NCI-H446 (cell line): ENCODE measurements around the gene C3orf49.

Experiments used
- DNase-seq, 2 experiments: peaks; one replicate each; lab custom pipeline; 2025; lab: John Stamatoyannopoulos, UW

Gene C3orf49

GRCh38 chr3:63819151-63819398, at the start of gene C3orf49:
C3orf49 (plus strand) TSS chr3:63819299; CDS start chr3:63819472, 173 bp downstream.
- DNase-seq: no peak

GRCh38 chr3:63774781-63775180, 44.3 kb upstream of the C3orf49 start:
- no peak for DNase-seq

- no peak for DNase-seq
These were observed 39.9 kb upstream of the C3orf49 start for GRCh38 chr3:63779227-63779626.

GRCh38 chr3:63791974-63792373, 27.1 kb upstream of the C3orf49 start:
- peak in 1 of 2 experiments; percentile 6 for DNase-seq

- DNase-seq: no peak
These were observed 23.7 kb upstream of the C3orf49 start for GRCh38 chr3:63795438-63795837.

- no peak for DNase-seq
These were observed 20.6 kb upstream of the C3orf49 start for GRCh38 chr3:63798544-63798943.

- no peak for DNase-seq
These were observed 20.1 kb upstream of the C3orf49 start for GRCh38 chr3:63798949-63799348.

GRCh38 chr3:63800097-63800496, 19.0 kb upstream of the C3orf49 start:
- no peak for DNase-seq

- no peak for DNase-seq
These were observed 15.2 kb upstream of the C3orf49 start for GRCh38 chr3:63803911-63804310.

GRCh38 chr3:63807961-63808565, 11.0 kb upstream of the C3orf49 start:
- DNase-seq: no peak

- DNase-seq: no peak
These were observed 10.5 kb upstream of the C3orf49 start for GRCh38 chr3:63808633-63809032.

- no peak for DNase-seq
These were observed 9.5 kb upstream of the C3orf49 start for GRCh38 chr3:63809607-63810006.

GRCh38 chr3:63814237-63814636, 4.9 kb upstream of the C3orf49 start:
- DNase-seq: no peak

GRCh38 chr3:63817225-63817624, 1.9 kb upstream of the C3orf49 start:
- DNase-seq: no peak

GRCh38 chr3:63818282-63819150, 583 bp upstream of the C3orf49 start:
- DNase-seq: peak; percentile 3 to 62

GRCh38 chr3:63824309-63824708, 5.2 kb downstream of the C3orf49 start:
- DNase-seq: no peak

GRCh38 chr3:63830526-63830925, 11.4 kb downstream of the C3orf49 start:
- no peak for DNase-seq

GRCh38 chr3:63832395-63832794, 13.3 kb downstream of the C3orf49 start:
- no peak for DNase-seq

- DNase-seq: no peak
These were observed 22.6 kb downstream of the C3orf49 start for GRCh38 chr3:63841704-63842103.

- no peak for DNase-seq
These were observed 23.0 kb downstream of the C3orf49 start for GRCh38 chr3:63842127-63842526.

- no peak for DNase-seq
These were observed 26.1 kb downstream of the C3orf49 start for GRCh38 chr3:63845215-63845614.

- DNase-seq: no peak
These were observed 28.8 kb downstream of the C3orf49 start for GRCh38 chr3:63847718-63848450.

GRCh38 chr3:63849175-63849574, 30.1 kb downstream of the C3orf49 start:
- DNase-seq: no peak
